ENCODE data around the gene DDAH2.

DDAH2 gene

DNA sequence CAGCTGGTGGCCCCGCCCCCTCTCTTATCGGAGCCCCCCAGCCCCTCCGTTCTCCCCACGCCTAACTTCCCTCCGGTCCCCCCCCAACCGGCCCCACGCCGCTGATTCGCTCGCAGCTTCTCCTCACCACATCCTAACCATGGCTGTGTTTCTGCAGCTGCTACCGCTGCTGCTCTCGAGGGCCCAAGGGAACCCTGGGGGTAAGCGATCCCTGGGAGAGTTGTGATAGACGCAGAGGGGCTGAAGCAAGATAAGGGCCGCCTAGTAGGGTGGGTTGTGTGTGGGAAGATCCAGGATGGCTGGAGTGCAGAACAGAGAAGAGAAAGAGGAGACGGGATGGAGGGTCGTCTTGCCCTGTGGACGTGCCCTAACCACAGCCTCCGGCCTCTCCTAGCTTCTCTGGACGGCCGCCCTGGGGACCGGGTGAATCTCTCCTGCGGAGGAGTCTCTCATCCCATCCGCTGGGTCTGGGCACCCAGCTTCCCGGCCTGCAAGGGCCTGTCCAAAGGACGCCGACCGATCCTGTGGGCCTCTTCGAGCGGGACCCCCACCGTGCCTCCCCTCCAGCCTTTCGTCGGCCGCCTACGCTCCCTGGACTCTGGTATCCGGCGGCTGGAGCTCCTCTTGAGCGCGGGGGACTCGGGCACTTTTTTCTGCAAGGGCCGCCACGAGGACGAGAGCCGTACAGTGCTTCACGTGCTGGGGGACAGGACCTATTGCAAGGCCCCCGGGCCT is 5.7 kb downstream of the DDAH2 start, which contains the start of gene MPIG6B:
TSS of gene MPIG6B (plus strand) at position 129 of the 735 bp plus-strand sequence. CDS start at position 140, 11 bp downstream.
- peaks cover 28 to 45% of the 10 kb centered on the region in 2 donors for H3K4me1 ChIP-seq (ENCODE audit: control insufficient read depth in 2 of 2, insufficient read depth in 2 of 2, low read length in 2 of 2)
- H3K9me3 ChIP-seq (ENCODE audit: control insufficient read depth in 2 of 2, low read length in 2 of 2) = no peaks in the 10 kb centered on the region
- no peak within 1 kb of the TSS for H3K27ac ChIP-seq (ENCODE audit: low read depth in 2 of 2, low read length in 2 of 2)
- H3K4me3 ChIP-seq (ENCODE audit: low read length in 2 of 2) = no peak within 1 kb of the TSS
- H3K36me3 ChIP-seq (ENCODE audit: control insufficient read depth in 2 of 2, insufficient read depth in 2 of 2, low read length in 2 of 2) = peaks cover 12 to 16% of the 10 kb centered on the region in 2 donors
- H3K27me3 ChIP-seq (ENCODE audit: control insufficient read depth in 2 of 2, insufficient read depth in 2 of 2, low read length in 2 of 2) = no peaks in the 10 kb centered on the region
- no peak within 1 kb of the TSS for H3K9ac ChIP-seq (ENCODE audit: low read depth in 1 of 2, low read length in 2 of 2)

DNA sequence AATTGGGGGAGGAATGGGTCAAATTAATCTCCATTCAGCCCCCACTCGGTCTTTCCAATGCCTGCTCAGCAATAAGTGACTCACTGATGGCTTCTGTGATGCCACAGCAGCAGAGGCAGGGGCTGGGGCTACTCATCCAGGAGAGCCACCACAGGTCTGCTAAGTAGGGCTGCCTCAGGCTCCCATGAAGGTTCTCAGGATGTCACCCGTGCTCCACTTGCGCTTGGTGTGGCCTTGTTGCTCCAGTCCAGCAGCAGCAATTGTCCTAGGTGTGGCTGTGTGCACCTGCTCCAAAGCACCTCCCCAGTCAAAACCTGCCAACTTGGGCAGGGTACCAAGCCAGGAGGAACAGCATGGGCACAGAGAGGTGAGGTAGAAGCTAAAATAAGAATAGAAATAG is 6.9 kb downstream of the DDAH2 start:
- H3K27ac ChIP-seq (ENCODE audit: low read depth in 2 of 2, low read length in 2 of 2) = no peak overlapping the region
- no peak overlapping the region for H3K9ac ChIP-seq (ENCODE audit: low read depth in 1 of 2, low read length in 2 of 2)
- no peaks in the 10 kb centered on the region for H3K9me3 ChIP-seq (ENCODE audit: control insufficient read depth in 2 of 2, low read length in 2 of 2)
- no peaks in the 10 kb centered on the region for H3K27me3 ChIP-seq (ENCODE audit: control insufficient read depth in 2 of 2, insufficient read depth in 2 of 2, low read length in 2 of 2)
- H3K4me3 ChIP-seq (ENCODE audit: low read length in 2 of 2) = no peak overlapping the region
- peaks cover 20 to 45% of the 10 kb centered on the region in 2 donors for H3K4me1 ChIP-seq (ENCODE audit: control insufficient read depth in 2 of 2, insufficient read depth in 2 of 2, low read length in 2 of 2)
- peaks cover 8 to 10% of the 10 kb centered on the region in 2 donors for H3K36me3 ChIP-seq (ENCODE audit: control insufficient read depth in 2 of 2, insufficient read depth in 2 of 2, low read length in 2 of 2)

DNA sequence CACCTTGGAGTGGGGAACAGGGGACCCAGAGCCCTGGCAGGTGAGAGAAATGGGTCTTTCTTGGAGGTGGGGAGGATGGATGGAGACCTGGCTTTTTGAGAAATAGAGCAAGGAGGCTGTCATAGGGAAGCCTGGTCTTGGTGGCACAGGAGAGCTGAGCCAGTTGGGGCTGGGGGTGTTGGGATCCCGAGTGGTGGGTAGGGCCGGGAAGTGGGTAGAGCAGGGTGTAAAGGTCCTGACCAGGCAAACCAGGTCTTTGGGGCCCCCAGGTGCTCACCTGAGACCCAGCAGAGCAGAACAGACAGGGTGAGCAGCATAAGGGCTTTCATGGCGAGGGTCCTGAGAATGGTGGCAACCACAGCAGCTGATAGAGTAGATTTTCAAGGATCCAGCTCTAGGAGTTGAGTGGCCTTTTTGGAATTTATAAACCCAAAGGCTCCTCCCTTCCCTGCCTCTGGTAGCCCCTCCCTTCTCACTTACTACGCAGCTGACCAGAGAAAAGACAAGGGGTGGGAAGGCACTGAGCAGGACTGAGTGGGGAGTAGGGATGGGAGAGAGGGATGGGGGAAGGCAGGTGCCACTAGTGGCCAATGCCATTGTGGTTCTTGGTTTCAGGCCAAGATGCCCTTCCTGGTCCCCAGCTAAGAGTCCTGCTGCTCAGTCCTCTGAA is 7.6 kb downstream of the DDAH2 start, which contains the start of gene LY6G6C:
TSS of gene LY6G6C (minus strand) at position 396 of the 670 bp plus-strand sequence. CDS start at position 329, 67 bp downstream.
- Histone ChIP-seq H3K36me3 (ENCODE audit: control insufficient read depth in 2 of 2, insufficient read depth in 2 of 2, low read length in 2 of 2) (peaks cover 3 to 6% of the 10 kb centered on the region in 2 donors), H3K27me3 (ENCODE audit: control insufficient read depth in 2 of 2, insufficient read depth in 2 of 2, low read length in 2 of 2) (no peaks in the 10 kb centered on the region)

DNA sequence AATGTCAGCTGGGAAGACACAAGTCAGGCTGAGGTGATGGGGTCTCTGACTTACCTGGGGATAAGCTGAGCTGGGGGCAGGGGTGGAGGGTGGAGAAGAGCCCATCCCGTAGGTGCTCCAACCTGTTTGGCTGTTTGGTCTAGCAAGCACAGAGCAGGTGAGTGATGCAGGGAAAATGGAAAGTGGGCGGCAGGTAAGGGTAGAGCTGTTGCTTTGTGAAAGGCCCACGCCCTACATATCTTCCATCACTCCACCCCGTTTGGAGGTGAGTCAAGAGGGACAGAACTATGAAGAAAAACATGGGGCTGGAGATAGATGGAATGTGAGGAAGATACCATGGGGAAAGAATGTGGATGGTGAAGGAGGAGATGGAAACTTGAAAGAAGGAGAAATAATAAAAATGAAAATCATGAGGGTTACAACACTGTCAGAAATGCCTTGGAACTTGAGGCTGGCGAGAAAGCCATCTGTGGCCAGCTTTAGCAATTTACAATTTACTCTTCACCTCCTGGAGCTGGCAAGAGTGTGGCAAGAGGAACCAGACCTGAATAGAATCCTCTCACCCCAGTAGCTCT is 8.8 kb downstream of the DDAH2 start:
- Histone ChIP-seq H3K9me3 (ENCODE audit: control insufficient read depth in 2 of 2, low read length in 2 of 2) (no peaks in the 10 kb centered on the region), H3K27me3 (ENCODE audit: control insufficient read depth in 2 of 2, insufficient read depth in 2 of 2, low read length in 2 of 2) (no peaks in the 10 kb centered on the region), H3K27ac (ENCODE audit: low read depth in 2 of 2, low read length in 2 of 2) (no peak overlapping the region)

More for the DNA sequence above, 7.6 kb downstream of the DDAH2 start, which contains the start of gene LY6G6C:
- Histone ChIP-seq H3K9me3 (ENCODE audit: control insufficient read depth in 2 of 2, low read length in 2 of 2) (no peaks in the 10 kb centered on the region), H3K4me3 (ENCODE audit: low read length in 2 of 2) (no peak within 1 kb of the TSS), H3K4me1 (ENCODE audit: control insufficient read depth in 2 of 2, insufficient read depth in 2 of 2, low read length in 2 of 2) (peaks cover 14 to 39% of the 10 kb centered on the region in 2 donors), H3K9ac (ENCODE audit: low read depth in 1 of 2, low read length in 2 of 2) (no peak within 1 kb of the TSS), H3K27ac (ENCODE audit: low read depth in 2 of 2, low read length in 2 of 2) (no peak within 1 kb of the TSS)

DNA sequence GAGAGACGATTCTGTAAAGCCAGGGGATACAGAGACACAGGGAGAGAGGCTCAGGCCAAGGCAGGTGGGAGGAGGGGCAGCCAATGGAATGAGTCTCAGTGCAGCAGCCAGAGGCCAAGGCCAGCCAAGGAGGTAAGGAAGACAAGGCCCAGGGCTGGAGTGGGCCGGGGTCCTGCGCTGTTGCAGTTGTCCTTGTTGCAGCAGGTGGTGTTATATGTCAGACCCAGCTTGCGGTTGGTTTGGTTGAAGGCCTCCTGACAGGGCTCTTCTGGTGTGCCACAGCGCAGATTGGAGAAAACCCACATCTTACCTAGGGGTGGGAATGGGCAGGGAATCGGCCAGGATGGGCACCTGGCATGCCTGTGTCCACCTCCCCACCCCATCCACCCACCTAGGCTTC is 10.1 kb downstream of the DDAH2 start:
- peak overlapping the region in 1 of 2 donors; percentile 41 for H3K9ac ChIP-seq (ENCODE audit: low read depth in 1 of 2, low read length in 2 of 2)
- H3K27ac ChIP-seq (ENCODE audit: low read depth in 2 of 2, low read length in 2 of 2) = peak overlapping the region; percentile 74 to 80
- H3K4me3 ChIP-seq (ENCODE audit: low read length in 2 of 2) = no peak overlapping the region

More for the DNA sequence above, 8.8 kb downstream of the DDAH2 start:
- no peak overlapping the region for H3K4me3 ChIP-seq (ENCODE audit: low read length in 2 of 2)
- peaks cover 11 to 32% of the 10 kb centered on the region in 2 donors for H3K4me1 ChIP-seq (ENCODE audit: control insufficient read depth in 2 of 2, insufficient read depth in 2 of 2, low read length in 2 of 2)
- no peaks in the 10 kb centered on the region for H3K36me3 ChIP-seq (ENCODE audit: control insufficient read depth in 2 of 2, insufficient read depth in 2 of 2, low read length in 2 of 2)
- H3K9ac ChIP-seq (ENCODE audit: low read depth in 1 of 2, low read length in 2 of 2) = no peak overlapping the region

DNA sequence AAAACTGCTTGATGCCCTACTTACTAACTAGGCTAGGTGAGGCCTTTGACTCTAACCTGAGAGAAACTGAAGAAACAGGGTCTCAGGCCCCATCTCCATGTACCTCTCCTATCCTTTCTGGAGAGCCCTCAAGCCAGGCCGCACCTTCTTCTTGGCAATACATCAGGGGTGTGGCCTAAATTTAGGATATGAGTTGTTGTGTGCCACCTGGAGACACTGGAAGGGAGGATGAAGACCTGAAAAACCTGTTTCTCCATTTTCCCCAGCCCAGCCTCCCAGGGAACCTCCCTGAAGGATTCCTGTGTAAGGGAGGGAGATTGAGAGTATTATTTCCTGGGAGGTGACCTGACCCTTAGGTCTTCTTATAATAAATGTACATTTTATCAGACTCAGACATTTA is 10.8 kb downstream of the DDAH2 start:
- H3K27ac ChIP-seq (ENCODE audit: low read depth in 2 of 2, low read length in 2 of 2) = peak overlapping the region; percentile 74 to 80
- no peaks in the 10 kb centered on the region for H3K36me3 ChIP-seq (ENCODE audit: control insufficient read depth in 2 of 2, insufficient read depth in 2 of 2, low read length in 2 of 2)
- H3K4me3 ChIP-seq (ENCODE audit: low read length in 2 of 2) = no peak overlapping the region
- no peaks in the 10 kb centered on the region for H3K9me3 ChIP-seq (ENCODE audit: control insufficient read depth in 2 of 2, low read length in 2 of 2)
- no peaks in the 10 kb centered on the region for H3K27me3 ChIP-seq (ENCODE audit: control insufficient read depth in 2 of 2, insufficient read depth in 2 of 2, low read length in 2 of 2)
- no peak overlapping the region for H3K9ac ChIP-seq (ENCODE audit: low read depth in 1 of 2, low read length in 2 of 2)
- H3K4me1 ChIP-seq (ENCODE audit: control insufficient read depth in 2 of 2, insufficient read depth in 2 of 2, low read length in 2 of 2) = peaks cover 21 to 50% of the 10 kb centered on the region in 2 donors

More for the DNA sequence above, 10.1 kb downstream of the DDAH2 start:
- peaks cover 16 to 43% of the 10 kb centered on the region in 2 donors for H3K4me1 ChIP-seq (ENCODE audit: control insufficient read depth in 2 of 2, insufficient read depth in 2 of 2, low read length in 2 of 2)
- no peaks in the 10 kb centered on the region for H3K36me3 ChIP-seq (ENCODE audit: control insufficient read depth in 2 of 2, insufficient read depth in 2 of 2, low read length in 2 of 2)
- H3K27me3 ChIP-seq (ENCODE audit: control insufficient read depth in 2 of 2, insufficient read depth in 2 of 2, low read length in 2 of 2) = no peaks in the 10 kb centered on the region
- no peaks in the 10 kb centered on the region for H3K9me3 ChIP-seq (ENCODE audit: control insufficient read depth in 2 of 2, low read length in 2 of 2)

DNA sequence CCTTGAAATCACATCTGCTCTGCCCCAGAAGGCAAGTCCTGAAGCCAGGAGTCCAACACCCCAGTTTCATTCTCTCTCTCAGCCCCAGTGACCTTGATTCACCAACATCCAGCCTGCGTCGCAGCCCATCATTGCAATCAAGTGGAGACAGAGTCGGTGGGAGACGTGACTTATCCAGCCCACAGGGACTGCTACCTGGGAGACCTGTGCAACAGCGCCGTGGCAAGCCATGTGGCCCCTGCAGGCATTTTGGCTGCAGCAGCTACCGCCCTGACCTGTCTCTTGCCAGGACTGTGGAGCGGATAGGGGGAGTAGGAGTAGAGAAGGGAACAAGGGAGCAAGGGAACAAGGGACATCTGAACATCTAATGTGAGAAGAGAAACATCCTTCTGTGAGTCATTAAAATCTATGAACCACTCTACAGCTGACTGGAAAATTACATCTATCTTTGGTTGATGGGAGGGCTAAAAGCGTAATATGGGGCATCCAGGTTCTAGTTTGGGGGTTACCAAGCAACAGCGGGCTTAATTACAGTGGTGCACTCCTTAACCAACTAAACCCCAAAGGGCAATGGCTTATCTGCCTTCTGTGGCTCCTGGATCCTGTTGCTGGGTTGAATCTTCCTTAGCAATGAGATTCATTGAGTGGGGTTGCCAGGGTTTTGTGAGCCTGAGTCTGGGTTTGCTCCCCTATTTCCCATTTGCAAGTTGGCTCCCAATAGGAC is 11.4 kb downstream of the DDAH2 start:
- Histone ChIP-seq H3K4me1 (ENCODE audit: control insufficient read depth in 2 of 2, insufficient read depth in 2 of 2, low read length in 2 of 2) (peaks cover 21 to 52% of the 10 kb centered on the region in 2 donors), H3K4me3 (ENCODE audit: low read length in 2 of 2) (no peak overlapping the region), H3K9ac (ENCODE audit: low read depth in 1 of 2, low read length in 2 of 2) (no peak overlapping the region), H3K27me3 (ENCODE audit: control insufficient read depth in 2 of 2, insufficient read depth in 2 of 2, low read length in 2 of 2) (no peaks in the 10 kb centered on the region), H3K36me3 (ENCODE audit: control insufficient read depth in 2 of 2, insufficient read depth in 2 of 2, low read length in 2 of 2) (no peaks in the 10 kb centered on the region), H3K9me3 (ENCODE audit: control insufficient read depth in 2 of 2, low read length in 2 of 2) (no peaks in the 10 kb centered on the region), H3K27ac (ENCODE audit: low read depth in 2 of 2, low read length in 2 of 2) (peak overlapping the region; percentile 49 to 59)

DNA sequence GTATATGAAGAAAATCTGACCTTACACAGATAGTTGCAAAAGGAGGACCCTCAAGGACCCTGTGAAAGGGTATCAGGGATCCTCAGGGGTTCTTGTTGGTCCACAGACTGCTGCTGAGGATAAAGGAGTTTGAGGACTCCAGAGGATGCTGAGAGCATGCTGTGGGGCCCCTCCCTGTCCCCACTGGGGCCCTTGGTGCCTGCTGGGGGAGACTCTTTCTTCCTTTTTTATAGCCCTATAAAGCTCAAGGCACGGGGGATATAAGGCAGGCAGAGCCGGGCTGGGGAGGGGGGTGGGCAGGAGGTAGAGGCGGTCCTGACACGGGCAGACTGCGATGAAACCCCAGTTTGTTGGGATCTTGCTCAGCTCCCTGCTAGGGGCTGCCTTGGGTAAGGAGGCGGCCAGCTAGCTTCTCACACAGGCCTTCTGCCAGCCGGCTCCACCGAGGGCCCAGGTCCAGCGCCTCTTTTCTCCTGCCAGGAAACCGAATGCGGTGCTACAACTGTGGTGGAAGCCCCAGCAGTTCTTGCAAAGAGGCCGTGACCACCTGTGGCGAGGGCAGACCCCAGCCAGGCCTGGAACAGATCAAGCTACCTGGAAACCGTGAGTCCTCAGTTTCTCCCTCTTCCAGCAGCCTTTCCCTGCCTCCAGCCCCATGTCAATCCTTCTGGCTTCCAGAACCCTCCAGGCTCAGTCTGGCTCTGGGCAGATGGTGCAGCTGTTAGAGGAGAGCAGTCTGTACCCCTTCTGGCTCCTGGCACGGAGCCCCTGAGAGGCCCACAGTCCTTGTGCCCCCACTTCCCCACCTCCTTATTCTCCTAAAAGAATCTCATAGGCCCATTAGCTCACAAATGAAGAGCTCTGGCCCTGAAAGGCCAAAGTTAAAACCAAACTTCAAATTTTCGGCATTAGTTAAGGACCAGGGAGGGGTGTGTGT is 13.8 kb downstream of the DDAH2 start, which contains the start of gene LY6G6D:
TSS of gene LY6G6D (plus strand) at position 327 of the 937 bp plus-strand sequence. CDS start at position 335, 8 bp downstream.
- H3K27me3 ChIP-seq (ENCODE audit: control insufficient read depth in 2 of 2, insufficient read depth in 2 of 2, low read length in 2 of 2) = no peaks in the 10 kb centered on the region
- peaks cover 29 to 64% of the 10 kb centered on the region in 2 donors for H3K4me1 ChIP-seq (ENCODE audit: control insufficient read depth in 2 of 2, insufficient read depth in 2 of 2, low read length in 2 of 2)
- peak within 1 kb of the TSS in 1 of 2 donors; percentile 36 for H3K9ac ChIP-seq (ENCODE audit: low read depth in 1 of 2, low read length in 2 of 2)
- H3K36me3 ChIP-seq (ENCODE audit: control insufficient read depth in 2 of 2, insufficient read depth in 2 of 2, low read length in 2 of 2) = no peaks in the 10 kb centered on the region
- no peak within 1 kb of the TSS for H3K4me3 ChIP-seq (ENCODE audit: low read length in 2 of 2)
- H3K9me3 ChIP-seq (ENCODE audit: control insufficient read depth in 2 of 2, low read length in 2 of 2) = no peaks in the 10 kb centered on the region
- peak within 1 kb of the TSS; percentile 61 to 65 for H3K27ac ChIP-seq (ENCODE audit: low read depth in 2 of 2, low read length in 2 of 2)
